RPMI7951 (cell line): ENCODE results near the gene CERS4. TPM values are rescaled to one million over a fixed set of nuclear protein-coding genes. Genes with fewer than 3 reads are reported as not detected.
"Not testable (repeated sequence)": the region's sequence is repeated elsewhere in the genome, so short reads cannot be mapped to it uniquely, and the experiment has no call there.

Source experiments
- DNase-seq: peaks from one replicate; pipeline ENCODE4 v3.0.0-alpha.2; 2012; ENCODE audit warnings: low read depth
- total RNA-seq: library from RNA; depleted of rRNA; stranded (reverse); fragments of >200 nt; shearing (Covaris generic); gene quantifications from 2 replicates; pipeline ENCODE4 v1.2.3, GENCODE V29; 2014

Gene CERS4
- total RNA-seq, 1 experiment from 2014 or later, result 0.24 TPM

- DNase-seq, result no peak
These were observed 1.4 kb downstream of the CERS4 start for GRCh38 chr19:8210421-8211101.

- DNase-seq, result no peak
These were observed 3.0 kb downstream of the CERS4 start for GRCh38 chr19:8212212-8212611.

- DNase-seq, result no peak
These were observed 3.7 kb downstream of the CERS4 start for GRCh38 chr19:8212916-8213315.

GRCh38 chr19:8213827-8214672 is 4.9 kb downstream of the CERS4 start:
- no peak for DNase-seq

GRCh38 chr19:8214802-8215201 is 5.6 kb downstream of the CERS4 start:
- no peak for DNase-seq

- no peak for DNase-seq
These were observed 6.6 kb downstream of the CERS4 start for GRCh38 chr19:8215783-8216182.

GRCh38 chr19:8216357-8216756 is 7.2 kb downstream of the CERS4 start:
- no peak for DNase-seq

GRCh38 chr19:8218127-8218526 is 9.0 kb downstream of the CERS4 start:
- not testable (repeated sequence) for DNase-seq

GRCh38 chr19:8220481-8220880 is 11.3 kb downstream of the CERS4 start:
- no peak for DNase-seq

GRCh38 chr19:8221161-8221560 is 12.0 kb downstream of the CERS4 start:
- no peak for DNase-seq

- not testable (repeated sequence) for DNase-seq
These were observed 14.3 kb downstream of the CERS4 start for GRCh38 chr19:8223442-8223841.

- DNase-seq, result no peak
These were observed 15.4 kb downstream of the CERS4 start for GRCh38 chr19:8224394-8225145.

- DNase-seq, result no peak
These were observed 22.0 kb downstream of the CERS4 start for GRCh38 chr19:8231073-8231604.

- DNase-seq, result no peak
These were observed 24.2 kb downstream of the CERS4 start for GRCh38 chr19:8233370-8233769.

GRCh38 chr19:8237026-8237425 is 27.9 kb downstream of the CERS4 start:
- DNase-seq, result no peak

GRCh38 chr19:8238251-8238650 is 29.1 kb downstream of the CERS4 start:
- no peak for DNase-seq

GRCh38 chr19:8239528-8240273 is 30.5 kb downstream of the CERS4 start:
- DNase-seq, result no peak

- peak; percentile 91 for DNase-seq
These were observed 31.4 kb downstream of the CERS4 start for GRCh38 chr19:8240274-8241229.

- no peak for DNase-seq
These were observed 32.5 kb downstream of the CERS4 start for GRCh38 chr19:8241646-8242045.

GRCh38 chr19:8242211-8242821 is 33.1 kb downstream of the CERS4 start:
- no peak for DNase-seq
